Skeletal muscle tissue (tissue), 4 donors: ENCODE measurements around the gene ZCCHC24. TPM values are rescaled to one million over a fixed set of nuclear protein-coding genes. Genes with fewer than 3 reads are reported as not detected.

Experiments used
- H3K27ac ChIP-seq: one replicate; pipeline ENCODE4 v1.7.0; 2013; ENCODE audit warnings: mild to moderate bottlenecking, low read depth, low read length, inconsistent platforms
- H3K27me3 ChIP-seq, 3 donors: one replicate each; pipeline ENCODE4 v1.7.0; 2013; ENCODE audit warnings: low read length in 3 of 3; ENCODE audit not compliant: control insufficient read depth in 3 of 3, insufficient read depth in 3 of 3
- H3K36me3 ChIP-seq, 3 donors: one replicate each; pipeline ENCODE4 v1.7.0; 2013; ENCODE audit warnings: low read length in 3 of 3; ENCODE audit not compliant: control insufficient read depth in 3 of 3, insufficient read depth in 3 of 3
- H3K4me1 ChIP-seq, 3 donors: one replicate each; pipeline ENCODE4 v1.7.0; 2013; ENCODE audit warnings: low read length in 3 of 3, mild to moderate bottlenecking in 3 of 3; ENCODE audit not compliant: control insufficient read depth in 3 of 3, insufficient read depth in 3 of 3
- H3K4me3 ChIP-seq, 3 donors: one replicate each; pipeline ENCODE4 v1.7.0; 2013; ENCODE audit warnings: low read length in 3 of 3
- H3K9ac ChIP-seq, 3 donors: one replicate each; pipeline ENCODE4 v1.7.0; 2013; ENCODE audit warnings: low read length in 3 of 3, mild to moderate bottlenecking in 3 of 3, moderate library complexity in 2 of 3, low read depth in 1 of 3
- H3K9me3 ChIP-seq, 3 donors: one replicate each; pipeline ENCODE4 v1.7.0; 2013; ENCODE audit warnings: low read length in 3 of 3; ENCODE audit not compliant: control insufficient read depth in 3 of 3
- total RNA-seq: library from RNA; depleted of rRNA; stranded (reverse); fragments of >200 nt; gene quantifications from one replicate; pipeline ENCODE4 v1.2.3, GENCODE V29; 2014
- donor health status: Osteomylitis.

Gene ZCCHC24
- total RNA-seq, 1 donor from 2014 or later, result 20.9 TPM

DNA sequence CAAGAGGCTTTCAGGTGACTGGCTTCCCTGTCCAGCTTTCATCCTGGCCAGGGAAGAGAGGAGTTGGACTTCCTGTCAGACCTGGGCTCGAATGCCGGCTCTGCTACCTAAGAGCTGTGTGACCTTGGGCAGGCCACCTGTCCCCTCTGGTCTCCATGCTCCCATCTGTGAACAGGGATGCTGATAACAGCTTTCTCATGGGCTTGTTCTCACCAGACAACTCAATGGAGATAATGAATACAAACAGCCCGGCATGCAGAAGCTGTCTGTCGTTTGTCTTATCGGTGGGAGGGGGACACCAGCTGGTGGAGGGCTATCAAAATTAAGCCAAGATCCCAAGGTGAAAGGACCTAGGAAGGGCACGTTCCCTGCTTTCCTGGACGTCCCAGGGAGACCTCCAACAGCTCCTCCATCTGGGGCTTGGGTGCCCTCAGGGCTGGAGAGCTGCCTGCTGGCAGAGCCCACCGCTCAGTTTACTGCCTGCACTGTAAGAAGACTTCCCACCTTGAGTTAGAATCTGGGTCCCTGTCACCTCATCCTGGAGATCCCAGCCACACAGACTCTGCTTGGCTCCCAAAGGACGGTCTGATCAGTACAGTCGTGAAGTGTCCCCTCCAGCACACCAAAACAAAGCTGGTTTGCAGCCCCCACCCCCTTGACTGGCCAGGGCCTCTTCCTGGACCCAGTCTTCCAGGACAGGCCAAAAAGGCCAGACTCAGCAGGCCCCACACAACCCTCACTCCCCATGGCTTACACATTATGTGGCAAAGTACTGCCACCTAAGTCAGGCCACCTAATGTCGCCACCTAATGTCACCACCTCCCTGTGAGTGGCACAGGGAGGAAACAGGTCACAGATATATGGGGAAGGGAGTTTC is 57.2 kb downstream of the ZCCHC24 start:
- Histone ChIP-seq H3K4me1 (peaks cover 18 to 34% (median 21%) of the 10 kb centered on the region in 3 donors), H3K27ac (no peak overlapping the region), H3K27me3 (no peaks in the 10 kb centered on the region), H3K4me3 (no peak overlapping the region), H3K9me3 (no peaks in the 10 kb centered on the region), H3K9ac (no peak overlapping the region), H3K36me3 (peaks cover 14 to 45% (median 37%) of the 10 kb centered on the region in 3 donors)

DNA sequence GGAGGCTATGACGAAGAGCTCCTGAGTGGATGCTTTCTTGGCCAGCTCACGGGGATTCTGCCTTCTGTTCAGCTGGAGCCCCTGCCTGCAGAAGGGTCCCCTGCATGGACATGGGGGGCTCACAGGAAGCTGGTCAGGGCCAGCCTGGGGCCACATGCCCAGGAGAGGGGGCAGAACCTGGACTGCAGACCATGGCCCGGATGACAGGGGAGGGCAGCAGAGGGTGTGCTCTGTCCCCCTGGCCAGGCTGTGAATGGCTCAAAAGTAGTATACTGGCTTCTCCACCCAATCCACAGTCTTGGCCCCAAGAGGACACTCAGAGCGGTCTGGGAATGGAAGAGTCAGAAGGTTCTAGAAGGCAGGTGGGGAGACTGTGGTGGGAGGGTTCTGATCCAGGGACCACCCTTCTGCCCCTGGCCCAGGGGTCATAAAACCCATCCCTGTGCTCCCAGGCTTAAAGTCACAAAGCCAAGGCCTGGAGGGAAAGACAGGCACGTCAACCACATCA is 57.9 kb downstream of the ZCCHC24 start:
- Histone ChIP-seq H3K9me3 (no peaks in the 10 kb centered on the region), H3K9ac (no peak overlapping the region), H3K4me3 (no peak overlapping the region), H3K36me3 (peaks cover 14 to 45% (median 32%) of the 10 kb centered on the region in 3 donors), H3K4me1 (peaks cover 15 to 31% (median 21%) of the 10 kb centered on the region in 3 donors), H3K27me3 (no peaks in the 10 kb centered on the region), H3K27ac (no peak overlapping the region)

DNA sequence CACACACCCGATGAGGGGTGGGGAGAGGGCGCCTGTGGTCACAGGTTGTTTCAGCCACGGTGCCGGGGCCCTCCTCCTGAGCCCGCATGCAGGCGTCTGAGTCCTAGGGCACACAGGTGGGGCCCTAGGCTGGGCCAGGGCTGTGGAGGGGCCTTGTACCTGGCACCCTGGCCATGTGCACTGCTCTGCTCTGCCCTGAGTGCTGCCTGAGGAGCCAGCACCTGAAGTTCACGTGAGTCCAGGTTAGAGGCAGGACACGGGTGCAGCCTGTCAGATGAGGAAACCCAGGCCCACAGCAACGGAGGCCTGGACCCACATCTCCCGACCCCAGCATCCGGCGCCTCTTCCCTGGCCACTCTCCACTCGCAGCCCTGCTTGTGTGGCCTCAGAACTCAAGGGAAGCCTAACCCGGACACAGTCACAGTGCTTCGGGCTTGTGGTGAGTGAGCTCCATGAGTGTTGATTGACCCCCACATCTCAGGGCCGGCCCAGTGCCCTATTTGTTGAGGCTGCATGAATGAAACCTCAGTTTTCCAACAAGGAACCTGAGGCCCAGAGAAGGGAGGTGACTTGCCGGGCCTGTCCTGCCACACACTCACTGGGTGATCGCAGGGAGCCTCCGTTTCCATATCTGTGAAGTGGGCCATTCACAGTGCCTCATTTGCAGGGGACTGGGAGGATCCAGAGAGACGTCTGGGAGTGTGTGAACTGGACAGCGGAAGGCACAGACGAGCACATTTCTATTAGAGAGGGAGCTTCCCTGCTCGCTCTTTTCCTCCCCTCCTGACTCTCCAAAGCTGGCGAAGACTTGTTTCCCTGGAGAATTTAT is 58.6 kb downstream of the ZCCHC24 start:
- H3K9ac ChIP-seq, result peak overlapping the region in 1 of 3 donors; percentile 40
- H3K9me3 ChIP-seq, result no peaks in the 10 kb centered on the region
- H3K4me1 ChIP-seq, result peaks cover 15 to 31% (median 18%) of the 10 kb centered on the region in 3 donors
- no peaks in the 10 kb centered on the region for H3K27me3 ChIP-seq
- H3K36me3 ChIP-seq, result peaks cover 14 to 45% (median 29%) of the 10 kb centered on the region in 3 donors
- no peak overlapping the region for H3K4me3 ChIP-seq
- H3K27ac ChIP-seq, result no peak overlapping the region

DNA sequence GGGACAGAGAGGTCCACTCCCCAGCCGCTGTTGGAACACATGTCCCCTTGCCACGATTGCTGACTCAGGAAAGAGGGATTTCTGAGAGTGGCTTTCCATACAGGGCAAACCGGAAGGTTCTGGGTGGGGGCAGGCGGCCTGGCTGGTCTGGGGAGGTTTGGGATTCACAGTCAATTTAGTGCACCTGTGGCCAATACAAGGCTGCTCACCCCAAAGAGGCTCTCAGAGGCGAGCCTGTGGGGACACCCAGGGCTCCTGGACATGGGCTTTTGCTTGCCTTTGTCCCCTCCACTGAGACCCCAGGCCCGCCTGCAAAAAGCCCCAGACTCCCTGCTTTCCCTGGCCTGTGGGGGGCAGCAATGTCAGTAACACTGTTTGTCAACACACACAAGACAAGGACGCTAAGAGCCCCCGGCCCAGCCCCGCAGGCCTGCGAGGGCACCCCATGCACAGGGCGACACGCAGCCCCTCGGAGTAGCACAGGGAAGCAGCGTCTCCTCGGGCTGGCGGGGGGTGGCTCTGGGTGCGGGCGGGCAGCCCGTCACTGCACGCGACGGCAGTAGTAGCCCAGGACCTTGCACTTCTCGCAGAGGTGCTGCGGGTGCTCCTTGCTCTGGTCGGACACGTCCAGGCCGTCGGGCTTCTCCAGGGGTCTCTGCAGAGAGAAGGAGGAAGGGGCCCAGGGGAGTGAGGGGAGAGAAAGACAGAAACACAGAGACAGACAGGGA is 59.5 kb downstream of the ZCCHC24 start:
- no peak overlapping the region for H3K9ac ChIP-seq
- no peak overlapping the region for H3K27ac ChIP-seq
- H3K4me1 ChIP-seq, result peaks cover 13 to 31% (median 17%) of the 10 kb centered on the region in 3 donors
- no peaks in the 10 kb centered on the region for H3K27me3 ChIP-seq
- no peak overlapping the region for H3K4me3 ChIP-seq
- H3K9me3 ChIP-seq, result no peaks in the 10 kb centered on the region
- H3K36me3 ChIP-seq, result peaks cover 14 to 45% (median 29%) of the 10 kb centered on the region in 3 donors

DNA sequence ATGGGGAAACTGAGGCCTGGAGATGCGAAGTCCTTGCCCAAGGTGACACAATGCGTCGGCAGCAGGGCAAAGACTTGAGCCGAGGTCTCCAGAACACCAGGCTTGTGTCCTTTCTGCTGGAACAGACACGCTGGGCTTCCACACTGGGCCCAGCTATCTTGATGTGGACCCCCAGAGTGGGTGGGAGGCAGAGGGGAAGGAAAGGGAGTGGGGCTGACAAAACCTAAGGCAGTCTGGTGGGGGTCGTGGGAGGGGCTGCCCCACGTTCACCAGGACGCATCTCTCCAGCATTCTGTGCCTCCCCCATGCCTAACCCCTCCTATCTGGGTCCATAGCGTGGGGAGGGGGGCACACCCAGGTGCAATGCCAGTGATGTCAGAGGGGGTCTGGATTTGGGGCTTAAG is 60.0 kb downstream of the ZCCHC24 start:
- H3K36me3 ChIP-seq, result peaks cover 14 to 45% (median 29%) of the 10 kb centered on the region in 3 donors

DNA sequence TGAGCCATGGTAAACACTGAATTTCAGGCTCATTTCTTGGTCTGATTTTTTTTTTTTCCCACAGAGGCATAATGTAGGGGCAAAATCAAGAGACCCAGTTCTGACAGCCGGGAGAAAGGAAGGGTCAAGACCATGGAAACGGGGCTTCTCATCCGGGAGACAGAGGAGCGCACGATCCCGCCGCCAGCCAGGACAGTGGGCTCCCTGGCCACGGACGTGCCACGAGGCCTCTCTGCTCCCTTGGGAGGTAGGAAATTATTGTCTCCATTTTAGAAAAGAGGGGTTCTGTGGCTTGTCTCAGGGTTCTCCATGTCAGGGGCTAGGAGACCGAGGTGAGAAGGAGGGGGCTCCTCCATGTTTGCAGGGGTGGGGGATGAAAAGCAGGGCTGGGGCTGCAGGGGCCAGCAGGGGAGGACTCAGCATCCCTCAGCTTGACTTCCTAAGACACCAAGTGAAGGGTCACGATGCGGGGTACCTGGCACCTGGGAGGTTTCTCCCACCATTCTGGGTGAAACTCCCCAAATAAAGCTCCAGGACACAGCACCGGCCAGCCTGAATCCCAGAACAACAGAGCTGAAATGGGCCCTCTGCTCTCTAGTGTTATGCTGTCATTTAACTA is 60.5 kb downstream of the ZCCHC24 start:
- Histone ChIP-seq H3K27ac (no peak overlapping the region), H3K9me3 (no peaks in the 10 kb centered on the region), H3K9ac (no peak overlapping the region), H3K4me1 (peaks cover 23 to 33% (median 25%) of the 10 kb centered on the region in 3 donors), H3K4me3 (no peak overlapping the region), H3K36me3 (peaks cover 14 to 42% (median 29%) of the 10 kb centered on the region in 3 donors), H3K27me3 (no peaks in the 10 kb centered on the region)

More for the DNA sequence above, 60.0 kb downstream of the ZCCHC24 start:
- Histone ChIP-seq H3K4me3 (no peak overlapping the region), H3K9ac (no peak overlapping the region), H3K4me1 (peaks cover 18 to 31% (median 20%) of the 10 kb centered on the region in 3 donors), H3K27ac (no peak overlapping the region), H3K9me3 (no peaks in the 10 kb centered on the region), H3K27me3 (no peaks in the 10 kb centered on the region)

DNA sequence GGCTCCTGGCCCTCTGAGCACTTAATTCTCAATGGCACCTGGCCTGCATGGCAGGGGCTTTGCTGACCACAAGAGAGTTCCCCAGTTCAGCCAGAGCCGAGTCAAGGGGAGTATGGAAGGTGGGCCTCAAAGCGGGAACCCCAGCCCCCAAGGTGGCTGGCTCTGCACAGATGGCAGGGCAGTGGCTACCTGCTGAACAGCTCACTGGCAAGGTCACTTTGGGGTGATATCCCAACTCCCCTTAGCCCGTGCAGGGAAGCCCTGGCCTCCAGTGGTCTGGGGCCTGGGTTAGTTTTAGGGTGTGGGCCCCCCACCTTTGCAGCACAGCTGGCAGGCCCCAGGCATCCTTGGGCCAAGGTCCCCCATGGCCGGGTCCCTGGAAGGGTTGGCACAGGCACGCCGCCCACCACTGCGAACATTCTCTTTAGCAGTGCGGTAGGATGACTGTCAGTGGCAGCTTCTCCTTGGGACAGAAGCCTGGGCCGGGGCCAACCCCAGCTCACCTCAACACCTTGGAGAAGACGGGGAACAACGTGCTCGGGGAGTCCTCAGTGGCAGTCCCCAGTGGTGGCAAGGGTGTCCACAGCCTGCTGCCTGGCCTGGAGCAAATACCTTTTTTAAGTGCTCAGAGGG is 61.3 kb downstream of the ZCCHC24 start:
- Histone ChIP-seq H3K36me3 (peaks cover 12 to 42% (median 28%) of the 10 kb centered on the region in 3 donors), H3K4me1 (peaks cover 31 to 39% (median 33%) of the 10 kb centered on the region in 3 donors), H3K9me3 (no peaks in the 10 kb centered on the region)

DNA sequence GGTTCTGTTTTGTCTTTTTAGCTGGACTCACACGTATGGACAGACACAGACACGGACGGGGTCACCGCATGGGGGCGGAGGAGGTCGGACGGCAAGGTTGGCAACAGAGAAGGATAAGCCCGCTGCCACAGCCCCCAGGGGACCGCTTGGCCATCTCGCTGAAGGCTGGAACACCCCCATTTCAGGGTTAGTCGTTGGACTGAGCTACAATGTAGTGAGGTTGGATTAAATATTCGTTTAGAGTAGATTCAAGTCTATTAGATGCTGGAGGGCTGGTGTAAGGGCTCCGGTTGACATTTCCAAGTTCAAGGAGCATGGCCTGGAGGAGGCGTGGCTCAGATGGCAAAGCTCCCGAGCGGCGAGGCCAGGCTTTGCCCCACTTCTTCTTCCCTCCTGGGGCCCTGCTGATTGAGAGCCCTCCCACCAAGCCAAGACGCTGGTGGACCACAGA is 62.9 kb downstream of the ZCCHC24 start:
- no peak overlapping the region for H3K4me3 ChIP-seq
- peak overlapping the region in 1 of 3 donors; percentile 12 for H3K9ac ChIP-seq
- no peaks in the 10 kb centered on the region for H3K9me3 ChIP-seq
- peaks cover 36 to 46% (median 37%) of the 10 kb centered on the region in 3 donors for H3K4me1 ChIP-seq
- no peaks in the 10 kb centered on the region for H3K27me3 ChIP-seq
- peaks cover 7 to 28% (median 23%) of the 10 kb centered on the region in 3 donors for H3K36me3 ChIP-seq
- peak overlapping the region; percentile 64 for H3K27ac ChIP-seq

More for the DNA sequence above, 61.3 kb downstream of the ZCCHC24 start:
- no peak overlapping the region for H3K9ac ChIP-seq
- no peak overlapping the region for H3K4me3 ChIP-seq
- no peak overlapping the region for H3K27ac ChIP-seq
- H3K27me3 ChIP-seq, result no peaks in the 10 kb centered on the region
